ENCODE results near the gene ORM2.
"Not testable (repeated sequence)": the region's sequence is repeated elsewhere in the genome, so short reads cannot be mapped to it uniquely, and the experiment has no call there.

Gene ORM2

DNA sequence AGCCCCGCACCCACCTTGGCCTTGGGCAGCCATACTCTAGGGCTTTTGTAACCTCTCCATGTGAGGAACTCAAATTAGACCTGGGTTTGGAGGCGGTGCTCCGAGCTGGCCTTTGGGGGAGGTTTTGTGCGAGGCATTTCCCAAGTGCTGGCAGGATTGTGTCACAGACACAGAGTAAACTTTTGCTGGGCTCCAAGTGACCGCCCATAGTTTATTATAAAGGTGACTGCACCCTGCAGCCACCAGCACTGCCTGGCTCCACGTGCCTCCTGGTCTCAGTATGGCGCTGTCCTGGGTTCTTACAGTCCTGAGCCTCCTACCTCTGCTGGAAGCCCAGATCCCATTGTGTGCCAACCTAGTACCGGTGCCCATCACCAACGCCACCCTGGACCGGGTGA lies at the start of gene ORM2:
Gene ORM2 (plus strand): TSS at position 245 of the 398 bp plus-strand sequence. CDS start 36 bp downstream, at position 281.
- not testable (repeated sequence) for DNase-seq

DNA sequence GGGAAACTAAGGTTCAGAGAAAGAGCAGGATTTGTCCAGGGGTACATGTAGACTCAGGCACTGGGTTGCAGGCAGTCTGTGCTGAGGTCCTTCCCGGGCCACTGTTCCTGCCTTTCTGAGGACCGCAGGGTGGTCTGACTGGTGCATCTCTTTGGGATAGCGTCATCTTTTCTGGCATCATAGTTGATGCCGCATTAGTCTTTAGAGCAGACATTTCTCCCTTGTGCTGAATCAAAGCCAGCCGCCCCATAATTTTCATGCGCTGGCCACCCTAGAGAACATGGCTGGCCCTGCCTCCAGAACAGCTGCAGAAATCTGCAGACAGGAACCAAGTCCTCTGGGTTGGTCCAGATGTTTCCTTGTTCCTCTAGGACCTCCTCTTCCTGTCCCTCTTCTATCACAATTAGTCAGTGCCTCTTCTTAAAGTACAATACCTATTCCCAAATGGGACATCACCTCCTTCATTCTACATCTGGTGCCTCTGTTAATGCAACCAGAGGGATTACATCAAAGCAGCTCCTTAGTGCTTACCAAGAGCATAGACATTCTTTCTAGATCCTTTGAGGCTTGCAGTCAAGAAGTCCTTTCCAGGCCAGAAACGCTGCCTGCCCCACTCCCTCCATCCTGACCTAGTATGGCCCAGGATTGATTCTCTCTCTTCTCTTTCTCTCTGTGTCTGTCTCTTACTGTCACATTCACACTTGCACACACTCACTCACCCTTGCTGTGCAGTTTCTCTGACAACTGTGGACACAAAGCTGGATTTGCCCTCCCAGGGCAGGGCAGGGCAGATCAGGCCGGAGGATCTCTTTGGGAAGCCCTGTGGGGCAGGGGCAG lies 48.8 kb upstream of the ORM2 start:
- no peak for DNase-seq

DNA sequence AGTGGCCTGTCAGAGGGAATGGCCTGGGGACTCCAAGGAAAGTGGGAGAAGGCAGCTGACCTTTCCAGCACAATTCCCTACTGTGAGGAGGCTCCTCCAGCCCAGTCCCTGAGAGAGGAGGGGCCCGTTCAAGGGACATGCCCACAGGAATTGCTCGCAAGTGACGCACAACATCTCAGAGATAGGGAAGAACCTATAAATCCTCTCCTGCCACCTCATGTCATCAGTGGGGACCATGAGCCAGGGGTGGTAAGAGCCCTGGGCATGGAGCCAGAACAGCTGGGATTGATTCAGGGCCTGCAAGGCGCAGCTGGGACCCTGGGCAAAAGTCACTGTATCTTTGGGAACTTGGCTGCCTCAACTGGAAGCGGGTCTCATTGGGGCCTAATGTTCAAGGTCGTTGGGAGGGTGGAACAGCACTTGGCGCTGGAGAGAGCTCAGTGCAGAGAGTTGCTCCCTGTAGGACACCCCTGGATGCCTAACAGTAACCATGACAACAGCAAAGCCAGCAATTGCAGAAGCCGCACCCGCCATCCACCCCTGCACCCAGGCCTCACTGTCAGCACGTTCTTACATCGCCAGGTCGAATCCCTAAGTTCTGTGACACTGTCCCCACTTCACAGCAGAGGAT lies 48.1 kb upstream of the ORM2 start:
- no peak for DNase-seq

GRCh38 chr9:114282104-114282485 lies 47.6 kb upstream of the ORM2 start:
- no peak for DNase-seq

GRCh38 chr9:114282507-114282906 lies 47.2 kb upstream of the ORM2 start:
- DNase-seq, result no peak

DNA sequence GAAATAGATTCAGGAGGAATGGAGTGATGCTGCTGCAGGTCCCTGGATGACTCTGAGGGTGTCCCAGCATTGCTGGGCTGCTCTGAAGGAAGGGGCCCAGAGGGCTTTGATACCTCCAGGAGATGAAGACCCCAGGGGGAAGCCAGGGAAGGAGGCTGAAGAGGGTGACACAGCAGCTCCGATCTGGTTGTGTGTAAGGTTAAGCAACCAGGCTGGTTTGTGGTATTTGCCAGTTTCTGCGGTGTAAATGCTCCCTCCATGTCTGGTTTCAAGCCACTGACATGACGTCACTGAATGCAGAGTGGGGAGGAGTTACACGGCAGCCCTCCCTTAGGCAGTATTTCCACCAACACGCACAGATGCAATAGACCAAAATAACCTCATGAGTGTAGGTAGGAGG lies 46.7 kb upstream of the ORM2 start:
- DNase-seq, result peak; percentile 28

GRCh38 chr9:114283551-114284111 lies 46.0 kb upstream of the ORM2 start:
- DNase-seq, result no peak

GRCh38 chr9:114284316-114285060 lies 45.2 kb upstream of the ORM2 start:
- no peak for DNase-seq

GRCh38 chr9:114285166-114285867 lies 44.4 kb upstream of the ORM2 start:
- peak; percentile 35 for DNase-seq

- DNase-seq, result no peak
Measured at GRCh38 chr9:114286146-114286679, 43.5 kb upstream of the ORM2 start.

DNA sequence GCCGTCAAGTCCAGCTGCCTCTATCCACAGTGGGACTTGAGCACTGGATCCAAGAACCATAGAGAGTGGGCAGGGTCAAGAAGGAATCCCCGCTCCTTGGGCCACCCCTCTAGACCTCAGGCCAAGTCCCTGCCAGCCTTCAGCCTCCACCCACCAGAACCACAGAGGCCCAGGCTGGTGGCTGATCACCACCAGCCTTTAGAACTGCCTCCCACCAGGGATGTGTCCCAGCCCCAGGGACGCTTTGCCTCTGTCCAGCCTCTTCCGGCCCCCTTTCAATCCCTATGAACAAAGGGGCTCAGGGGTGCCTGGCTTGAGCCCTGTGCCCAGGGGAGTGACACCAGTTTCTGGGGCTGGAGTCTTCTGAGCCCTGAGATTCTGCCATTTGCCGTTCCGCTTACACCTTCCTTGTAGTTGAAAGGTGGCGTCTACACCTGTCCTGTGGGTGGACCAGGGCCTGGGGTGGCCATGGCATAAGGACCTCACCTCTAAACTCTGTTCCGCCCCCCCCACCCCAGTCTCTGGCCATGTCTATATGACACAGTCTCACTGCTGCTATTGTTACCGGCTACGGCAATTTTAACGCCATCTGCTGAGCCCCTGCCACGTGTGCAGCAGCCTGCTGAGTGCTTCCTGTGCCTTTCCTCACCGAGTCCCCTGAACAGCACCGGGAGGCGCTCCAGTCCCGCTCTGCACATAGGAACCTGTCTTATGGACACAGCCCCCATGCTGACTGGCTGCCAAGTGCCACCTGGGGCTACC lies 42.5 kb upstream of the ORM2 start:
- DNase-seq, result no peak

DNA sequence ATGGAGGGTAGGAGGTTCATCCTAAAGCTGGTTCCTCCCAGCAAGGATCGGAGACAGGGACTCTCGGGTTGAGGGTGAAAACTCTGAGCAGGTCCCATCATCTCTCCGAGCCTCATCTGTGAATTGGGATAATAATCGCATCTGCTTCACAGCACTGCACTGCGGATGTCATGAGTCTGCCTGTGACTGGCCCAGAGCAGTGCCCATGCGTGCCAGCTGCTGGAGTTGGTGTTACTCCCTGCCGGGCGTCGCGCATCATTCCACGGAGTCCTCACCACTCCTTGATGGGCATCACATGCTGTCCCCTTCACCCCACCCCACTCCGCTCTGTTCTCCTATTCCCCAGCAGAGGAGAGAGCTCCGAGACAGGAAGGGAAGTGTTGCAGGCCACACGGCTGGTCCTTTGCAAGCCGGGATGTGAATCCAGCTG lies 41.9 kb upstream of the ORM2 start:
- DNase-seq, result no peak

DNA sequence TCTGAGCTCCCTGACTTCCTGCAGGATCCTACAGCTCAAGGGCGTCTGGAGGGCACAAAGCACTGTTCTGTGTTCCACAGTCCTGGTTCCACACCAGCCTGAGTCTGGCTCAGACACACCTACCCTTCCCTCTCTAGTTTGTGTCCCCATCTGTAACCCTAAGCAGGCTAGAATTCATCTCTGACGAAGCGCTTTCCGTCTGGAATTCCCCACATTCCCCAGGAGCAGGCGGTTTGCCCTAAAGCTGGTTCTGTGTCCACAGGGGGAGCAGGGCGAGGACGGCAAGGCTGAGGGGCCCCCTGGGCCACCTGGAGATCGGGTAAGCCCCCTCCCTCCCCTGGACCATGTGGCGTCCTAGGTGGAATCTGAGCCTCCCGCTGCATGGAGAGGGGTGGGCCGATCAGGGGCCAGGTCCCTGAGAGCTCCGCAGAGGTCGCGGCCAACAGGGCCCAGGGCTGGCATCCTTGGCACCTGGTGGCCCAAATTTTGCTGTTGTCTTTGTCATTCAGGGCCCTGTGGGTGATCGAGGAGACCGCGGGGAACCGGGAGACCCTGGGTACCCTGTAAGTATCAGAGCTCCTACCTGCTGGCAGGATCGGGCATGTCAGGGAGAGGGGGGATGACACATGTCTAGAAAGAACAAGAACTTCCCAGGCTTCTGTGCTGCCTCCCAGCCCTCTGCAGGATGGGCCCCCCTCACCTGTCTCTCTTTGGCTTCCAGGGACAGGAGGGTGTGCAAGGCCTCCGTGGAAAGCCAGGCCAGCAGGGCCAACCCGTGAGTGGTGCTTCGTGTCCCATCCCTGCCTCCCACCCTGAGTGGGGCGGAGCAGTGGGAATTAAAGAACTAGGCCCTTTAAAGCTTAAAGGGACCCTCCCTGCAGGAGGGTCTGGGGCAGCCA lies 41.2 kb upstream of the ORM2 start:
- no peak for DNase-seq

DNA sequence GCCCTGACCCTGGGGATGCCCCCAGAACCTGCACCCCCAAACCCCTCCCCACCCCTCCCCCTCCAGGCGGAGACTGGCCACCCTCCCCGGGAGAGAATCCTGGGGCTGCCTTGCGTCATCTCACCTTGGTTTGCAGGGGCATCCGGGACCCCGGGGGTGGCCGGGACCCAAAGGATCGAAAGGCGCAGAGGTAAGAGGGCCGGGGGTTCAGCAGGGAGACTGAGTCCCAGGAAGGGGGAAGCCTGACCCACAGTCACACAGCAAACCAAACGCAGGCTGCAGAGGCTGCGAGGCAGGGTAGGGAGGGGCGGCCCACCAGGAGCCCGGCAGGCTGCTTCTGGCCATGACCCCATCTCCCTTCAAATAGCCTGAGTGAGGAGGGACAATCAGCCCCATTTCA lies 40.6 kb upstream of the ORM2 start:
- DNase-seq, result no peak

- no peak for DNase-seq
Measured at GRCh38 chr9:114289571-114290481, 39.8 kb upstream of the ORM2 start.

- DNase-seq, result no peak
Measured at GRCh38 chr9:114290561-114290986, 39.1 kb upstream of the ORM2 start.

DNA sequence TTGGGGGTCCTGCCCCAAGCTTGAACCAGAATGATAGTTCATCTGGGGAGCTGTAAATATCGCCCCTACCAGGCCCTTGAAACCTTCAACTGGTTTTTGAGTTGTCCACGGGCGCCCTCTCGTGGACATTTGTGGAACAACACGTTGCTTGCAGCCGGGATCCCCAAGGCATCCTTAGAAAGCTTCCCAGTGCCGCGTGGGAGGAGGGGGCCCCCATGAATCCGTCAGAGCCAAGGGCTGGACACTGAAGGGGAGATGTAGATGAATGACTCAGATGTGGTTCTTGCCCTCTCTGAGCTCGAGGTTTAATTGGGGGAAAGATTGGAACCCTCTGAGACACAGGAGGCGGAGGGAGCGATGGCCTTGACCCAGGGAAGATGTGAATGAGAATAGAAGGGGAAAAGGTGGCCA lies 38.6 kb upstream of the ORM2 start:
- DNase-seq, result peak; percentile 70

- no peak for DNase-seq
Measured at GRCh38 chr9:114291886-114292590, 37.6 kb upstream of the ORM2 start.

- no peak for DNase-seq
Measured at GRCh38 chr9:114294664-114295063, 35.0 kb upstream of the ORM2 start.
